Measurements from ENCODE around the gene STAG1.
"Not testable (repeated sequence)": the region's sequence is repeated elsewhere in the genome, so short reads cannot be mapped to it uniquely, and the experiment has no call there.

Gene STAG1

DNA sequence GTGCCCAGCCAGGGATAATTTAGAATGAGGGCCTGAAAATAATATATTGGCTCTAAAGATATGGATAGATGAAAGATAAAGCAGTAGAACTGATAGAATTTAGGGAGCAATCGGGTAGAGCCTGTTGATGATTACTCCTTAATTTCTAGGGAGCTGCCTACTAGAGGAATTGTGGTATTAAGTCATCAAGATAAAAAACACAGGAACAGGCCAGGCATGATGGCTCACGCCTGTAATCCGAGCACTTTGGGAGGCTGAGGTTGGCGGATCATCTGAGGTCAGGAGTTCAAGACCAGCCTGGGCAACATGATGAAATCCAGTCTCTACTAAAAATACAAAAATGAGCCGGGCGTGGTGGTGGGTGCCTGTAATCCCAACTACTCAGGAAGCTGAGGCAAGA lies 371.6 kb downstream of the STAG1 start:
- DNase-seq = no peak

- no peak for DNase-seq
These were observed 374.2 kb downstream of the STAG1 start for GRCh38 chr3:136378011-136378410.

DNA sequence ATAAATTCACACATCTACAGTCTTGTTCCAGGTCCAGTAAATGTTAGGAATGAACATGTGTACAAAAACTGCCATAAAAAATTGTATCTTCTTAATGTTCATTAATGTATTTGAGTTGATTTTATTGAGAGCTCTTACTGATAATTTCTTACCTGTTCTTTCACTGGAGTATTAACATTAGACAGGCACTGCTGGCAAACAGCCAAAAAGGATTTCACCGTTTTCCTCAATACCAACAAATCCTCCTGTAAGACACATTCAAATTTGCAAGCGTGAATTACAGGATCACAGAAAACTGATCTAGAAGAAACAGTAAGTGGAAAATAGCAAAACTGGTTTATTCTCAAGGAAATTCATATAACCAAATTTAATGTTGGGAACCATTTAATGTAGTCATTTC lies 374.7 kb downstream of the STAG1 start:
- DNase-seq = no peak

GRCh38 chr3:136375800-136376199 lies 376.4 kb downstream of the STAG1 start:
- not testable (repeated sequence) for DNase-seq

DNA sequence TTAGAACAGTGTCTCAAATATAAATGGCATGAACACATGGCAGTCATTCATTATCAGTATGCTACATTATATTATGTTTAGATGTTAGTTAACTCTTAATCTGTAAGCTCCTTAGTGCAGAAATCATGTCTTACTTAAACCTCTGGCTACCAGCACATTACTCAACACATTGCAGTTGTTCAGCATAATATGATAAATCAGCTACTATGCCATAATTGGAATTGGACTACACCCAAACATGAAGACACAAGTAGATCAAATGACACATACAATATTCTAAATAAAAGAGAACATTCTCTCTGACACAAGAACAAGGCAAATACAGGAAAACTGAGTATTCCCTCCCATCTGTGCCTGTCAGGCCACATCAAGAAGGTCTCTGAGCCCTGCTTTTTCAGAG lies 385.9 kb downstream of the STAG1 start:
- peak; percentile 55 for DNase-seq

- DNase-seq = no peak
These were observed 398.7 kb downstream of the STAG1 start for GRCh38 chr3:136353461-136353860.

- DNase-seq = no peak
These were observed 400.3 kb downstream of the STAG1 start for GRCh38 chr3:136351905-136352304.

- no peak for DNase-seq
These were observed 400.8 kb downstream of the STAG1 start for GRCh38 chr3:136351351-136351750.

GRCh38 chr3:136350557-136350956 lies 401.6 kb downstream of the STAG1 start:
- DNase-seq = no peak

GRCh38 chr3:136350132-136350531 lies 402.0 kb downstream of the STAG1 start:
- no peak for DNase-seq

DNA sequence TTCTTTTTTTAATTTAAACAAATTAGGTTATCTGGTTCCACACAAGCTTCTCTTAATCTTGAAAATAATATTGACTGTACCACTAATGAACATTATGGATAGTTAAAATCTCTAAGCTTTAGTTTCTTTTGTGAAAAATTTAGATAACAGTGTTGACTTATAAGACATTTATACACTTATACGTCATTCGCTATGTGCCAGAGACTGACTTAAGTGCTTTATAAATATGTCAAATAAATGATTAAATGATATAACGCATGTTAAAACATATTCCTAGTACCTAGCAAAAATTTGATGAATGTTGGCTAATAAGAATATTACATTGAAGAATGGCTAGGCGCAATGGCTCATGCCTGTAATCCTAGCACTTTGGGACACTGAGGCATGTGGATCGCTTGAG lies 405.7 kb downstream of the STAG1 start:
- DNase-seq = no peak

DNA sequence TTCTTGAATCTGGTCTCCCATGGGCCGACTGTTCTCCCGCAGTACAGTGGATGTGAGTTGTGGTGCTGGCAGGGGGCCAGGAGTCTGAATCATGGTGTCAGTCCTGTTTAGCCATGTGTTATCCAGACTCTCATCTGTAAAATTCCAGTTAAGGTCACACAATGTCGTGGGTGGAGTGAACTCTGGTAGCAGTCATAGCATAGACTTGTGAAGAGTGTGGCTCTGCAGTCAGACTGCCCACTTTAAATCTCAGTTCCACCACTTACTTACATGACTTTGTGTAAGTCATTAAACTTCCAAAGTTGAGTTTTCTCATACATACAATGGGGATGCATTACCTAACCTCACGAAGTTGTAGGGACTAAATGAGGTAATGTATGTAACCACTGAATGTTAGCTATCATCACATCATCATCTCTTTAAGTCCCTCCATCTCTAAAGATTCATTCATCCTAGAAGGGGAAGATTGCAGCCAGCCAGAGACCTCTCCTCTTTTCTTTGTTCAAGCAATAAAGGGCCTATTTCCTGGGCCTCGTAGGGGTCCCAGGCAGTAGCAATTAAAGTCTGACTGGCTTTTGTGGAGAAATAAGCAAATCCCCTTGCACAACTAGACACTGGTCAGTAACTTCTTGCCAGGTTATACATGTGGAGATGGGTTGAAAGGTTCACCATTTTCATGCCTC lies 408.2 kb downstream of the STAG1 start:
- peak; percentile 80 for DNase-seq

- DNase-seq = peak; percentile 81
These were observed 408.7 kb downstream of the STAG1 start for GRCh38 chr3:136343446-136343845.

- no peak for DNase-seq
These were observed 415.7 kb downstream of the STAG1 start for GRCh38 chr3:136336329-136337100.

- DNase-seq = not testable (repeated sequence)
These were observed 417.5 kb downstream of the STAG1 start for GRCh38 chr3:136334726-136335125.

GRCh38 chr3:136334209-136334608 lies 418.0 kb downstream of the STAG1 start:
- no peak for DNase-seq

GRCh38 chr3:136332776-136333175 lies 419.4 kb downstream of the STAG1 start:
- no peak for DNase-seq

GRCh38 chr3:136332302-136332701 lies 419.9 kb downstream of the STAG1 start:
- no peak for DNase-seq

DNA sequence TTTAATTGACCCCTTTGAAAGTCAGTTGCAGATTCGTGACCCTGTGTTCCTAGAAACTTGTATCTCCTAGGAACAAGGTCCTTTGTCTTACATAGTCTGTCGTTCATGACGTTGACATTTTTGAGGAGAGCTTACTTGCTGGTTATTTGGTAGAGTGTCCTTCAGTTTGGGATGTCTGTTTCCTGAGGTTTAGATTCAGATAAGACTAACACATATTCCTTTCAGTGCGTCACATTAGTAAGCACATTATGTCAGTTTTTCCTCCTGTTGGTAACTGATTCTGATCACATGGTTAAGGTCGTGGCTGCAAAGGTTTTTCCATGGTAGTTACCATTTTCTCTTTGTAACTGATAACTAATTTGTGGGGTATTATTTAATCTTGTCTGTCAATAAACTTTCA lies 421.3 kb downstream of the STAG1 start:
- no peak for DNase-seq

- DNase-seq = no peak
These were observed 422.6 kb downstream of the STAG1 start for GRCh38 chr3:136329593-136329992.

GRCh38 chr3:136327671-136328070 lies 424.5 kb downstream of the STAG1 start:
- DNase-seq = no peak

- no peak for DNase-seq
These were observed 425.9 kb downstream of the STAG1 start for GRCh38 chr3:136326316-136326715.

GRCh38 chr3:136311968-136312367 lies 440.2 kb downstream of the STAG1 start:
- DNase-seq = no peak

DNA sequence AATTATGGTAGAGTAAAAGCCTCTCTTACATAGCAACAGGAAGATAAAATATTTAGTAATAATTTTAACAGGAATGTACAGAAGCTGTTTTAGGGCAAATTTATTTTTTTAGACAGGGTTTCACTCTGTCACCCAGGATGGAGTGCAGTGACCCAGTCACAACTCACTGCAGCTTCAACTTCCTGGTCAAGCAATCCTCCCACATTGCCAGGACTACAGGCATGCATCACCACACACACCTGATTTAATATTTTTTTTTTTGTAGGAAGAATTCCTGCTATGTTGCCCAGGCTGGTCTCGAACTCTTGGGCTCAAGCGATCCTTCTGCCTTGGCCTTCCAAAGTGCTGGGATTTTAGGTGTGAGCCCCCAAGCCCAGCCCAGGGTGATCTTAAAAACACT lies 440.9 kb downstream of the STAG1 start:
- no peak for DNase-seq

GRCh38 chr3:136305879-136306278 lies 446.3 kb downstream of the STAG1 start:
- DNase-seq = peak; percentile 21
